Ureter (tissue), 1 donor: ENCODE measurements around the gene HPCAL1. TPM values are rescaled to one million over a fixed set of nuclear protein-coding genes. Genes with fewer than 3 reads are reported as not detected.

Experiments
- DNase-seq: peaks from one replicate; pipeline ENCODE4 v3.0.0-alpha.2; 2020; ENCODE audit warnings: low spot score
- total RNA-seq: library from RNA; stranded (reverse); gene quantifications from one replicate; pipeline ENCODE4 v1.2.4, GENCODE V29; 2023
- donor health status: DM: yes; HTN: yes; CAD: no.

Gene HPCAL1
- total RNA-seq, 1 donor from 2014 or later: 17.5 TPM

GRCh38 chr2:10422251-10422650, 119.5 kb downstream of the HPCAL1 start:
- no peak for DNase-seq

GRCh38 chr2:10422732-10423399, 120.2 kb downstream of the HPCAL1 start:
- no peak for DNase-seq

- no peak for DNase-seq
Measured at GRCh38 chr2:10423400-10423774, 120.7 kb downstream of the HPCAL1 start.

- no peak for DNase-seq
Measured at GRCh38 chr2:10424051-10424450, 121.3 kb downstream of the HPCAL1 start.

- DNase-seq: no peak
Measured at GRCh38 chr2:10424916-10425505, 122.3 kb downstream of the HPCAL1 start.

- DNase-seq: no peak
Measured at GRCh38 chr2:10425699-10426098, 123.0 kb downstream of the HPCAL1 start.

DNA sequence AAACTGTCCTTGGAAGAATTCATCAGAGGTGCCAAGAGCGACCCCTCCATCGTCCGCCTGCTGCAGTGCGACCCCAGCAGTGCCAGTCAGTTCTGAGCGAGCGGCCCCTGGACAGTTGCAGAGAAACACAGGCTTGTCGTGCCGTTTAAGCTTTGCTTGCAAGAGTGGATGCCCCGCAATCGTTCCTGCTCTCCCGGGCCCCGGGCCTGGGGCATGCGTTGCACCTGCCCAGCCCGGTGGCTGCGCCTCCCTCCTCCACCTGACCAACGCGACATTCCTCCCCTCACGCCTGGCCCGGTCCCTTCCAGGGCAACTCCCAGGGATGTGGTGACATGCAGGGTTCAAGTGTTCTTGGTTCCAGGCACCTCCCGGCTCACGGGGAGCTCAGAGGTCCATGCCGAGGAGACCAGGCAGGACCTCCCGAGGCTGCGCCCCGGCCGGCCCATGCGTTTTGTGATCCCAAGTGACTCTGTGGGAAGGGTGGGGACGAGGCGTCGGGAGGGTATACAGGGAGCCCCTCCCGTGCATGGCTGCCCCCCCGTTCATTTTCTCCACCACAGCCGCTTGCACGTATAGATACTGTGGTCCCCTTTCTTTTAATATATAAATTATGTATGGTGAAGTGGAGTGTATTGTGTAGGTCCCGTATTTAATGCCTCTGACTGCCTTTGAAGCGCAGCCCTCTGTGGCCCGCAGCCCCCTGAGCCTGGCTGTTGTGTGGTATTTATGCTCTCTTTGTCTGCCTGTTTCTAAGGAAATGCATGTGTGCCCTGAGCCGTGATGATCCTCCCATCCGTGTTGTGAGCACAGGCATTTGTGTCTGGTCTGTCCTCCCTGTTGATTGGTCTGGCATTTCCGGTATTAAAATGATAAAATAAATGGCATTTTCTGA, 124.3 kb downstream of the HPCAL1 start:
- DNase-seq: no peak

- DNase-seq: no peak
Measured at GRCh38 chr2:10427618-10427949, 124.9 kb downstream of the HPCAL1 start.

DNA sequence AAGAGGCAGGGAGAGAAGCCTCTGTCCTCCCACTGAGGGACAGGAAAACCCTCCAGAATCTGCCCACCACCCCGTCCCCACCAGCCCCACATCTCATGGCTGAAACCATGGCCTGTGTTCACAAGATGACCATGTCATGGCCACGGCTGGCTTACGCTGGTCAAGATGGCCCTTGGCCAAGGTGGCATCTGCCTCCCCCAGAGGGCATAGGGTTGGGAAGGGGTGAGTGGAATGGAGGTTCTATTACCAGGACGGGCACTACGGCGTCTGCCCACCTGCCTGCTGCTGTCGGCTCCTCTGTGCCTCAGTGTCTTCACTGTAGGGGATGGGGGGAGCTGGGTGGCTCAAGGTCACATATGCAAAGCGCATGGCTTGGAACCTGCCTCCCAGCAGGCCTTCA, 125.7 kb downstream of the HPCAL1 start:
- DNase-seq: no peak

GRCh38 chr2:10428924-10429323, 126.2 kb downstream of the HPCAL1 start:
- DNase-seq: no peak

GRCh38 chr2:10430886-10431622, 128.3 kb downstream of the HPCAL1 start:
- no peak for DNase-seq

DNA sequence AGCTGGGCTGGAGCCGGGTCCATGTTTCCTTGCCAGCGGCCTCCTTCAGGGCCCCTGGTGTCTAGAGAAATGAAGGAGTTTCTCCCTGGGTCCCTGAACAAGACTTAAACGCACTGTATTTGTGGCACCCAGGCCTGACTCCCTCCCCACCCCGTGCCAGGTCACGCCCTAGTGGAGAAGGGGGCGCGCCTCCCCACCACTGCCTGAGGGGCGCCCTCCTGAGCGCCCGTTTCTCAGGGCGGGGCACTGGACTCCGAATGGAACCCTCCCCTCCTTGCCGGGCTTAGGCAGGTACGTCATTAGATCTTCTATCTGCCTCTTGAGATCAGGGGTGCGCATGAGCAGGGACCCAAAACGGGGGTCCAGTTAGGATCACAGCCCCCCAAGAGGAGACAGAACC, 129.1 kb downstream of the HPCAL1 start:
- DNase-seq: no peak

DNA sequence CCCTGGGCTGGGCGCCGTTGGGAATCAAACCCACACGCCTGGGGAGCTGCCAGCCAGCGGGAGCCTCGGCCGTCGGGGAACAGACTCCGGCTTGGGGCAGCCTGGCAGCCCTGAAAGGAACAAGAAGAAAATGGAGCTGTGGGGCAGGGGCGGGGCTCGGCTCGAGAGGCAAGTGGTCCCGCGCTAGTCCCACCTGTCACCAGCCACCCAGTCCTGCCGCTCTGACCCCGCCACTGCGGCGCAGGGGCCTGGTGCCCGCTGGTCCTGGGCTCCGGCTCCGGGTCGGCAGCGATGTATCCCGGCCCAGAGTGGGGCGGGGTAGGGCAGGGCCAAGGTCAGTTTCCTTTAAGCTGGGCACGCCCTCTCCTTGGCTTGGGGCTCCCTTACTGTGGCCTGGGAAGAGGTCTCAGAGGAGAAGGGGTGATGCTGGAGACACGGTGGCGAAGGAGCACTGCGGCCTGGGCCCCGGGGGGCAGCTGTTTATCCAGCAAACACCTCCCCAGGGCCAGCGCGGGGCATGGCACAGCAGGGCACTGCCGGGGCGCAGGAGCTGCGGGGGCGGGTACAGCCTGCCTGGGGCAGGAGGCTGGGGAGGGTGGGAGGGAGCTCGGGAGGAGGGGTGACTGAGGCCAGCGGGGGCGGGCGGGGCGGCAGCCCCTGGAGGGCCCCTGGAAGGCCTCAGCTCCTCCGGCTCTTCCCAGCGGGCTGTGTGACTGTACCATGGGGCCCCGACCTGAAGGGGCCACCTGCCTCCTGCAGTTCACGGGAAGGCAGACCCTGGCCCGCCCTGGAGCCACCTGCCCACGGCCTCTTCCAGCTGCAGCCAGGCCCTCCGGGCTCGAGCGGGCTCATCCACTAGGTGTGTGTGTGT, 129.8 kb downstream of the HPCAL1 start:
- no peak for DNase-seq

DNA sequence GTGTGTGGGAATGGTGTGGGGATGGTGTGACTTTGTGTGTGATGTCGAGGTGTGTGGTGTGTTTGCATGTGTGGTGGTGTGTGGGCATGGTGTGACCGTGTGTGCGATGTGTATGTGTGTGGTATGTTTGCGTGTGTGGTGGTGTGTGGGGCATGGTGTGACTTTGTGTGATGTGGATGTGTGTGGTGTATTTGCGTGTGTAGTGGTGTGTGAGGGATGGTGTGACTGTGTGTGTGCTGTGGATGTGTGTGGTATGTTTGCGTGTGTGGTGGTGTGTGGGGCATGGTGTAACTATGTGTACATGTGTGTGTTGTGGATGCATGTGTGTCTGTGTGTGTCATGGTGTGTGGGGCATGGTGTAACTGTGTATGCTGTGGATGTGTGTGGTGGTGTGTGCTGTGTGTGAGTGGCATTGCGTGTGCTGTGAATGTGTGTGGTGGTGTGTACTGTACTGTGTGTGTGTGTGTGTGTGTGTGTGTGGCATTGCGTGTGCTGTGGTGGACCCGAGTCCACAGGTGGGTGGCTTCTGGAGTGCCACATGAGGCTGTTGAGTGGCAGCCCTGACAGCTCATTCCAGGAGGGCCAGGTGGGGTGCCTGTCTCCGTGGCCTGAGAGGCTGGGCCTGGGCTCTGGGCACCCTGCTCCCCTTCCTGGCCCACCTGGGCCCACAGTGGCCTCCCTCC, 130.7 kb downstream of the HPCAL1 start:
- no peak for DNase-seq

GRCh38 chr2:10433947-10434885, 131.5 kb downstream of the HPCAL1 start:
- no peak for DNase-seq

GRCh38 chr2:10434886-10435819, 132.4 kb downstream of the HPCAL1 start:
- peak; percentile 77 for DNase-seq

- no peak for DNase-seq
Measured at GRCh38 chr2:10435820-10436204, 133.1 kb downstream of the HPCAL1 start.

GRCh38 chr2:10436583-10437110, 133.9 kb downstream of the HPCAL1 start:
- DNase-seq: no peak
